Measurements from ENCODE around the gene RAB28.

GRCh38 chr4:13365195-13365594 is 118.9 kb downstream of the RAB28 start:
- no peak for TF ChIP-seq CTCF (optimal IDR thresholded peaks at IDR 0.05 in 1 of 3, IDR thresholded peaks at IDR 0.05 in 1 of 3, conservative IDR thresholded peaks at IDR 0.05 in 1 of 3; ENCODE audit: extremely low read depth in 1 of 3, insufficient read depth in 2 of 3, low read length in 3 of 3)
- no peak for TF ChIP-seq EZH2 (IDR thresholded peaks at IDR 0.05; ENCODE audit: low read length)
